Measurements from ENCODE around the gene MYO1G. TPM values are rescaled to one million over a fixed set of nuclear protein-coding genes. Genes with fewer than 3 reads are reported as not detected.

Gene MYO1G
- total and polyA plus RNA-seq, 9 donors: 0.48 to 2.4 (median 1.0) TPM

- H3K27ac ChIP-seq: no peak overlapping the region
- TF ChIP-seq CTCF (IDR thresholded peaks at IDR 0.05) (no peak), POLR2A (IDR thresholded peaks at IDR 0.05) (no peak), EP300 (IDR thresholded peaks at IDR 0.05) (no peak)
- DNase-seq: no peak
- no peaks in the 10 kb centered on the region for H3K9me3 ChIP-seq
- WGBS, 3 donors: 67 to 76% (median 69%) methylated on average over 2 of the region's 2 CpGs
- H3K27me3 ChIP-seq: no peaks in the 10 kb centered on the region
- intact Hi-C loops (cut with DNase I): no loop called here
- no peak overlapping the region for H3K4me3 ChIP-seq
- no peaks in the 10 kb centered on the region for H3K4me1 ChIP-seq (ENCODE audit: insufficient read depth)
- H3K36me3 ChIP-seq: no peaks in the 10 kb centered on the region
Observed at GRCh38 chr7:44949303-44949702, 29.5 kb downstream of the MYO1G start.

- intact Hi-C loops (cut with DNase I): no loop called here
- Histone ChIP-seq H3K27me3 (no peaks in the 10 kb centered on the region), H3K9me3 (no peaks in the 10 kb centered on the region), H3K4me1 (ENCODE audit: insufficient read depth) (no peaks in the 10 kb centered on the region), H3K27ac (no peak overlapping the region), H3K36me3 (no peaks in the 10 kb centered on the region), H3K4me3 (no peak overlapping the region)
- no peak for DNase-seq
- TF ChIP-seq POLR2A (IDR thresholded peaks at IDR 0.05) (no peak), CTCF (IDR thresholded peaks at IDR 0.05) (no peak), EP300 (IDR thresholded peaks at IDR 0.05) (no peak)
- WGBS, 3 donors: 13 to 27% (median 23%) methylated on average over 1 of the region's 1 CpG
Observed at GRCh38 chr7:44945479-44945878, 33.3 kb downstream of the MYO1G start.

GRCh38 chr7:44944821-44945220 lies 34.0 kb downstream of the MYO1G start:
- no peaks in the 10 kb centered on the region for H3K9me3 ChIP-seq
- intact Hi-C loops (cut with DNase I): no loop called here
- H3K27me3 ChIP-seq: no peaks in the 10 kb centered on the region
- no peaks in the 10 kb centered on the region for H3K4me1 ChIP-seq (ENCODE audit: insufficient read depth)
- H3K27ac ChIP-seq: no peak overlapping the region
- DNase-seq: no peak
- no peaks in the 10 kb centered on the region for H3K36me3 ChIP-seq
- WGBS, 3 donors: 75 to 78% (median 78%) methylated on average over 7 of the region's 7 CpGs
- no peak for TF ChIP-seq EP300 (IDR thresholded peaks at IDR 0.05)
- TF ChIP-seq CTCF (IDR thresholded peaks at IDR 0.05): no peak
- TF ChIP-seq POLR2A (IDR thresholded peaks at IDR 0.05): no peak
- H3K4me3 ChIP-seq: no peak overlapping the region

GRCh38 chr7:44943631-44944030 lies 35.2 kb downstream of the MYO1G start:
- Histone ChIP-seq H3K4me3 (no peak overlapping the region), H3K27ac (no peak overlapping the region), H3K27me3 (no peaks in the 10 kb centered on the region), H3K9me3 (no peaks in the 10 kb centered on the region), H3K36me3 (no peaks in the 10 kb centered on the region), H3K4me1 (ENCODE audit: insufficient read depth) (no peaks in the 10 kb centered on the region)
- no peak for TF ChIP-seq CTCF (IDR thresholded peaks at IDR 0.05)
- TF ChIP-seq EP300 (IDR thresholded peaks at IDR 0.05): no peak
- TF ChIP-seq POLR2A (IDR thresholded peaks at IDR 0.05): no peak
- intact Hi-C loops (cut with DNase I): no loop called here
- no peak for DNase-seq

GRCh38 chr7:44937426-44937825 lies 41.4 kb downstream of the MYO1G start:
- DNase-seq: no peak
- Histone ChIP-seq H3K4me3 (no peak overlapping the region), H3K36me3 (no peaks in the 10 kb centered on the region), H3K27ac (no peak overlapping the region), H3K4me1 (ENCODE audit: insufficient read depth) (no peaks in the 10 kb centered on the region), H3K9me3 (no peaks in the 10 kb centered on the region), H3K27me3 (no peaks in the 10 kb centered on the region)
- TF ChIP-seq CTCF (IDR thresholded peaks at IDR 0.05): no peak
- TF ChIP-seq EP300 (IDR thresholded peaks at IDR 0.05): no peak
- TF ChIP-seq POLR2A (IDR thresholded peaks at IDR 0.05): no peak
- 55 to 79% (median 57%) methylated on average over 4 to 5 of the region's 5 CpGs for WGBS, 3 donors
- intact Hi-C loops (cut with DNase I): no loop called here

Measured in ovary (tissue), 9 donors.